CD4-positive, alpha-beta T cell treated with Interleukin-1 beta for 1 hour (primary cell): ENCODE results near the gene COL7A1.
"Not testable (repeated sequence)": the region's sequence is repeated elsewhere in the genome, so short reads cannot be mapped to it uniquely, and the experiment has no call there.

Experiments
- DNase-seq, 2 donors: peaks; one replicate each; pipeline ENCODE4 v3.0.0-alpha.2; 2020 to 2022

COL7A1 gene

GRCh38 chr3:48561045-48561736 lies 33.9 kb downstream of the COL7A1 start:
- DNase-seq = peak in 1 of 2 donors; percentile 41

GRCh38 chr3:48560648-48561018 lies 34.5 kb downstream of the COL7A1 start:
- no peak for DNase-seq

- peak; percentile 19 to 83 for DNase-seq
Observed at GRCh38 chr3:48558493-48559134, 36.5 kb downstream of the COL7A1 start.

GRCh38 chr3:48556796-48557626 lies 38.1 kb downstream of the COL7A1 start, which contains the start of gene PFKFB4:
Gene PFKFB4, minus strand, starts transcription at chr3:48556803. Its CDS starts 26 bp downstream, at chr3:48556777.
- DNase-seq = peak; percentile 100

GRCh38 chr3:48555949-48556795 lies 39.0 kb downstream of the COL7A1 start:
- no peak for DNase-seq

GRCh38 chr3:48555231-48555948 lies 39.7 kb downstream of the COL7A1 start:
- DNase-seq = no peak

- DNase-seq = no peak
Observed at GRCh38 chr3:48553886-48554845, 41.0 kb downstream of the COL7A1 start.

GRCh38 chr3:48553361-48553760 lies 41.8 kb downstream of the COL7A1 start:
- no peak for DNase-seq

GRCh38 chr3:48552111-48552951 lies 42.8 kb downstream of the COL7A1 start:
- no peak for DNase-seq

GRCh38 chr3:48551651-48552050 lies 43.5 kb downstream of the COL7A1 start:
- DNase-seq = not testable (repeated sequence)

GRCh38 chr3:48548729-48549705 lies 46.1 kb downstream of the COL7A1 start:
- DNase-seq = peak; percentile 83 to 86

- no peak for DNase-seq
Observed at GRCh38 chr3:48548126-48548525, 47.0 kb downstream of the COL7A1 start.

- DNase-seq = peak in 1 of 2 donors; percentile 19
Observed at GRCh38 chr3:48546203-48546829, 48.8 kb downstream of the COL7A1 start.

GRCh38 chr3:48544141-48544540 lies 51.0 kb downstream of the COL7A1 start:
- DNase-seq = no peak

- DNase-seq = peak in 1 of 2 donors; percentile 48
Observed at GRCh38 chr3:48543271-48543866, 51.8 kb downstream of the COL7A1 start.

- no peak for DNase-seq
Observed at GRCh38 chr3:48538451-48538850, 56.7 kb downstream of the COL7A1 start.

- DNase-seq = no peak
Observed at GRCh38 chr3:48536785-48537184, 58.3 kb downstream of the COL7A1 start.

GRCh38 chr3:48536116-48536515 lies 59.0 kb downstream of the COL7A1 start:
- DNase-seq = no peak
